Mammary epithelial cell (primary cell): ENCODE data around the gene GOLGA8B.

ENCODE experiments used
- EZH2 ChIP-seq: IDR thresholded peaks from 2 replicates; pipeline ENCODE4 v1.6.1; 2012; ENCODE audit warnings: low read length, inconsistent platforms, borderline replicate concordance
- TF ChIP-seq, protein P1 (sequence below), 2 donors: IDR thresholded peaks in 1 of 2; conservative IDR thresholded peaks in 1 of 2; 2 replicates each; pipeline ENCODE4 v1.5.1; 2011 to 2012; ENCODE audit warnings: inconsistent platforms in 2 of 2, low read length in 2 of 2, mild to moderate bottlenecking in 2 of 2, control low read depth in 1 of 2, low read depth in 1 of 2; ENCODE audit not compliant: insufficient read depth in 1 of 2; ENCODE audit errors: extremely low read depth in 1 of 2

DNA sequence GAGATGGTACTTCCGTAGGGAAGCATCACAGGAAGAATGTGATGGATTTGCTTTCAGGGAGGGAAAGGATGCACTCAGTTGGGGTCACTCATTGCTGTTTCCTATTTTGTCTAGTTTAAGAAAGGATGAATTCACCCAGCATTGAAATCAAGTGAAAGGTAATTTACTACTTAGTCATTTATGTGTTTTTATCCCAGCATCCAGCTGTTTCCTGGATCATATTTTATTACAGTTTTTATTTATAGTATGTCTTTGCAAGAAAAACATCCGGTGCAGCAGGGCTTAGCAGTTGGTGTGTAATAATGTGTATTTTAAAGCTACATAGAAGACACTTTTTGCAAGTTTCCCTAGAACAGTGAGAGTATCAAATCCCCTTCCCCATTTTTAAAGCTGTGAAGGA, 37.4 kb upstream of the GOLGA8B start:
- TF ChIP-seq, protein P1, sequence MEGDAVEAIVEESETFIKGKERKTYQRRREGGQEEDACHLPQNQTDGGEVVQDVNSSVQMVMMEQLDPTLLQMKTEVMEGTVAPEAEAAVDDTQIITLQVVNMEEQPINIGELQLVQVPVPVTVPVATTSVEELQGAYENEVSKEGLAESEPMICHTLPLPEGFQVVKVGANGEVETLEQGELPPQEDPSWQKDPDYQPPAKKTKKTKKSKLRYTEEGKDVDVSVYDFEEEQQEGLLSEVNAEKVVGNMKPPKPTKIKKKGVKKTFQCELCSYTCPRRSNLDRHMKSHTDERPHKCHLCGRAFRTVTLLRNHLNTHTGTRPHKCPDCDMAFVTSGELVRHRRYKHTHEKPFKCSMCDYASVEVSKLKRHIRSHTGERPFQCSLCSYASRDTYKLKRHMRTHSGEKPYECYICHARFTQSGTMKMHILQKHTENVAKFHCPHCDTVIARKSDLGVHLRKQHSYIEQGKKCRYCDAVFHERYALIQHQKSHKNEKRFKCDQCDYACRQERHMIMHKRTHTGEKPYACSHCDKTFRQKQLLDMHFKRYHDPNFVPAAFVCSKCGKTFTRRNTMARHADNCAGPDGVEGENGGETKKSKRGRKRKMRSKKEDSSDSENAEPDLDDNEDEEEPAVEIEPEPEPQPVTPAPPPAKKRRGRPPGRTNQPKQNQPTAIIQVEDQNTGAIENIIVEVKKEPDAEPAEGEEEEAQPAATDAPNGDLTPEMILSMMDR (conservative IDR thresholded peaks at IDR 0.05 in 1 of 2, IDR thresholded peaks at IDR 0.05 in 1 of 2; ENCODE audit: extremely low read depth in 1 of 2, insufficient read depth in 1 of 2, low read depth in 1 of 2, low read length in 2 of 2) = no peak
- TF ChIP-seq EZH2 = no peak
